ENCODE data around the gene TMEM131L.

TMEM131L gene

GRCh38 chr4:153570228-153570973 is 104.2 kb downstream of the TMEM131L start:
- Histone ChIP-seq H3K27ac (ENCODE audit: low read length) (no peak overlapping the region), H3K9ac (ENCODE audit: low read length) (no peak overlapping the region), H3K4me3 (ENCODE audit: low read length) (no peak overlapping the region), H3K27me3 (ENCODE audit: low read depth, low read length) (no peaks in the 10 kb centered on the region), H3K4me1 (ENCODE audit: low read length) (peaks cover 29% of the 10 kb centered on the region), H2AFZ (ENCODE audit: low read depth, low read length) (no peak overlapping the region), H3K4me2 (ENCODE audit: low read length) (no peak overlapping the region), H3K9me3 (ENCODE audit: insufficient read depth, low read length) (no peaks in the 10 kb centered on the region), H3K79me2 (ENCODE audit: low read length) (peaks cover 80% of the 10 kb centered on the region), H4K20me1 (ENCODE audit: insufficient read depth, low read length) (peaks cover 92% of the 10 kb centered on the region), H3K36me3 (replicated peaks; ENCODE audit: low read depth, low read length) (peaks cover 54% of the 10 kb centered on the region)
- TF ChIP-seq, protein P1, sequence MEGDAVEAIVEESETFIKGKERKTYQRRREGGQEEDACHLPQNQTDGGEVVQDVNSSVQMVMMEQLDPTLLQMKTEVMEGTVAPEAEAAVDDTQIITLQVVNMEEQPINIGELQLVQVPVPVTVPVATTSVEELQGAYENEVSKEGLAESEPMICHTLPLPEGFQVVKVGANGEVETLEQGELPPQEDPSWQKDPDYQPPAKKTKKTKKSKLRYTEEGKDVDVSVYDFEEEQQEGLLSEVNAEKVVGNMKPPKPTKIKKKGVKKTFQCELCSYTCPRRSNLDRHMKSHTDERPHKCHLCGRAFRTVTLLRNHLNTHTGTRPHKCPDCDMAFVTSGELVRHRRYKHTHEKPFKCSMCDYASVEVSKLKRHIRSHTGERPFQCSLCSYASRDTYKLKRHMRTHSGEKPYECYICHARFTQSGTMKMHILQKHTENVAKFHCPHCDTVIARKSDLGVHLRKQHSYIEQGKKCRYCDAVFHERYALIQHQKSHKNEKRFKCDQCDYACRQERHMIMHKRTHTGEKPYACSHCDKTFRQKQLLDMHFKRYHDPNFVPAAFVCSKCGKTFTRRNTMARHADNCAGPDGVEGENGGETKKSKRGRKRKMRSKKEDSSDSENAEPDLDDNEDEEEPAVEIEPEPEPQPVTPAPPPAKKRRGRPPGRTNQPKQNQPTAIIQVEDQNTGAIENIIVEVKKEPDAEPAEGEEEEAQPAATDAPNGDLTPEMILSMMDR (IDR thresholded peaks at IDR 0.05; ENCODE audit: low read depth, low read length) = no peak
- no peak for TF ChIP-seq EZH2phosphoT487 (IDR thresholded peaks at IDR 0.05; ENCODE audit: low read depth)

GRCh38 chr4:153571006-153571545 is 104.9 kb downstream of the TMEM131L start:
- H3K4me1 ChIP-seq (ENCODE audit: low read length) = peaks cover 35% of the 10 kb centered on the region
- H3K4me2 ChIP-seq (ENCODE audit: low read length) = no peak overlapping the region
- no peak overlapping the region for H3K9ac ChIP-seq (ENCODE audit: low read length)
- TF ChIP-seq, protein P1 (IDR thresholded peaks at IDR 0.05; ENCODE audit: low read depth, low read length) = no peak
- no peak for TF ChIP-seq EZH2phosphoT487 (IDR thresholded peaks at IDR 0.05; ENCODE audit: low read depth)
- no peaks in the 10 kb centered on the region for H3K27me3 ChIP-seq (ENCODE audit: low read depth, low read length)
- H3K4me3 ChIP-seq (ENCODE audit: low read length) = no peak overlapping the region
- peaks cover 83% of the 10 kb centered on the region for H3K79me2 ChIP-seq (ENCODE audit: low read length)
- no peaks in the 10 kb centered on the region for H3K9me3 ChIP-seq (ENCODE audit: insufficient read depth, low read length)
- peaks cover 54% of the 10 kb centered on the region for H3K36me3 ChIP-seq (replicated peaks; ENCODE audit: low read depth, low read length)
- H2AFZ ChIP-seq (ENCODE audit: low read depth, low read length) = no peak overlapping the region
- peaks cover 92% of the 10 kb centered on the region for H4K20me1 ChIP-seq (ENCODE audit: insufficient read depth, low read length)
- no peak overlapping the region for H3K27ac ChIP-seq (ENCODE audit: low read length)

- H3K27ac ChIP-seq (ENCODE audit: low read length) = no peak overlapping the region
- H3K4me3 ChIP-seq (ENCODE audit: low read length) = no peak overlapping the region
These were observed 106.4 kb downstream of the TMEM131L start for GRCh38 chr4:153572609-153573008.

GRCh38 chr4:153573221-153573620 is 107.1 kb downstream of the TMEM131L start:
- Histone ChIP-seq H3K4me2 (ENCODE audit: low read length) (peak overlapping the region; percentile 2; the same call in 1 of the 2 replicates), H3K27ac (ENCODE audit: low read length) (peak overlapping the region; percentile 16), H3K79me2 (ENCODE audit: low read length) (peaks cover 90% of the 10 kb centered on the region)

More at GRCh38 chr4:153572609-153573008, 106.4 kb downstream of the TMEM131L start:
- H3K4me1 ChIP-seq (ENCODE audit: low read length) = peaks cover 50% of the 10 kb centered on the region
- H2AFZ ChIP-seq (ENCODE audit: low read depth, low read length) = no peak overlapping the region
- H3K36me3 ChIP-seq (replicated peaks; ENCODE audit: low read depth, low read length) = peaks cover 49% of the 10 kb centered on the region
- peaks cover 87% of the 10 kb centered on the region for H3K79me2 ChIP-seq (ENCODE audit: low read length)
- H3K4me2 ChIP-seq (ENCODE audit: low read length) = no peak overlapping the region
- H3K27me3 ChIP-seq (ENCODE audit: low read depth, low read length) = no peaks in the 10 kb centered on the region
- no peak overlapping the region for H3K9ac ChIP-seq (ENCODE audit: low read length)
- no peaks in the 10 kb centered on the region for H3K9me3 ChIP-seq (ENCODE audit: insufficient read depth, low read length)
- H4K20me1 ChIP-seq (ENCODE audit: insufficient read depth, low read length) = peaks cover 94% of the 10 kb centered on the region
- TF ChIP-seq EZH2phosphoT487 (IDR thresholded peaks at IDR 0.05; ENCODE audit: low read depth) = no peak
- TF ChIP-seq, protein P1 (IDR thresholded peaks at IDR 0.05; ENCODE audit: low read depth, low read length) = no peak

More at GRCh38 chr4:153573221-153573620, 107.1 kb downstream of the TMEM131L start:
- Histone ChIP-seq H3K4me3 (ENCODE audit: low read length) (no peak overlapping the region), H3K9me3 (ENCODE audit: insufficient read depth, low read length) (no peaks in the 10 kb centered on the region), H3K9ac (ENCODE audit: low read length) (no peak overlapping the region), H4K20me1 (ENCODE audit: insufficient read depth, low read length) (peaks cover 94% of the 10 kb centered on the region), H3K4me1 (ENCODE audit: low read length) (peaks cover 54% of the 10 kb centered on the region), H3K27me3 (ENCODE audit: low read depth, low read length) (no peaks in the 10 kb centered on the region), H3K36me3 (replicated peaks; ENCODE audit: low read depth, low read length) (peaks cover 52% of the 10 kb centered on the region), H2AFZ (ENCODE audit: low read depth, low read length) (no peak overlapping the region)
- TF ChIP-seq, protein P1 (IDR thresholded peaks at IDR 0.05; ENCODE audit: low read depth, low read length) = no peak
- TF ChIP-seq EZH2phosphoT487 (IDR thresholded peaks at IDR 0.05; ENCODE audit: low read depth) = no peak
